K562 (cell line): ENCODE results near the gene KLKB1. TPM values are rescaled to one million over a fixed set of nuclear protein-coding genes. Genes with fewer than 3 reads are reported as not detected.
A peak's percentile ranks its signal among the peaks of the same experiment; 100 is the strongest.

Experiments used
- ATF6 ChIP-seq: sonication (generic); formaldehyde crosslinking; IDR thresholded peaks from 2 replicates; pipeline ENCODE4 v1.4.0; 2020; ENCODE audit warnings: mild to moderate bottlenecking, missing genetic modification reagents
- CHD1 ChIP-seq: fragments of 200-600 bp; sonication (generic); IDR thresholded peaks from one replicate; pipeline ENCODE4 v1.6.1; 2012; ENCODE audit warnings: mild to moderate bottlenecking, moderate library complexity, low read length, inconsistent platforms
- CREM ChIP-seq: IDR thresholded peaks from 2 replicates; pipeline ENCODE4 v1.6.1; 2014; ENCODE audit warnings: antibody characterized with exemption, low read depth
- DDX20 ChIP-seq: fragments of 450-650 bp; IDR thresholded peaks from 2 replicates; pipeline ENCODE4 v1.6.1; 2016; ENCODE audit warnings: missing genetic modification characterization, low read depth, mild to moderate bottlenecking, missing compliant biosample characterization, moderate library complexity
- FOXM1 ChIP-seq, 2 experiments: fragments of 450-650 bp in 1 of 2; sonication (generic) in 1 of 2; formaldehyde crosslinking in 1 of 2; IDR thresholded peaks; 2 replicates each; pipeline versions ENCODE4 v1.6.1 to v1.9.0; 2017 to 2022; ENCODE audit warnings: low read depth in 2 of 2, mild to moderate bottlenecking in 2 of 2, missing genetic modification reagents in 1 of 2, moderate library complexity in 1 of 2
- NFRKB ChIP-seq: fragments of 450-650 bp; IDR thresholded peaks from 2 replicates; pipeline ENCODE4 v1.6.1; 2016; ENCODE audit warnings: low read depth
- SMARCE1 ChIP-seq: fragments of 450-650 bp; IDR thresholded peaks from 2 replicates; pipeline ENCODE4 v1.7.1; 2016; ENCODE audit warnings: mild to moderate bottlenecking
- SREBF2 ChIP-seq: sonication (generic); formaldehyde crosslinking; IDR thresholded peaks from 2 replicates; pipeline ENCODE4 v1.4.0; 2020; ENCODE audit warnings: mild to moderate bottlenecking, missing genetic modification reagents
- ZFPM2 ChIP-seq: fragments of 250-450 bp; sonication (Bioruptor Pico); IDR thresholded peaks from 2 replicates; pipeline ENCODE4 v1.5.1; 2022; ENCODE audit warnings: mild to moderate bottlenecking
- ZNF23 ChIP-seq: fragments of 250-450 bp; sonication (Bioruptor Pico); IDR thresholded peaks from 2 replicates; pipeline ENCODE4 v1.4.0; 2020; ENCODE audit warnings: mild to moderate bottlenecking
- ZNF584 ChIP-seq: fragments of 200-800 bp; sonication (Bioruptor generic); IDR thresholded peaks from 2 replicates; pipeline ENCODE4 v1.6.1; 2016; ENCODE audit warnings: low read depth, mild to moderate bottlenecking, missing genetic modification characterization, missing compliant biosample characterization
- polyA plus RNA-seq, 8 experiments: library from polyadenylated mRNA; depleted of rRNA in 4 of 8; stranded (reverse) in 5 of 8; unstranded in 3 of 8; fragments of >200 nt; fragmentation: Nextera tagmentation in 2 of 8; fragmentation: Illumina TruSeq in 1 of 8; extraction: Ambion mirVana in 2 of 8; extraction: Trizol in 1 of 8; gene quantifications; 2 replicates each; pipeline versions ENCODE4 v1.2.1 to v1.2.3, GENCODE V29; 2011 to 2014; ENCODE audit warnings: inconsistent platforms in 1 of 8, missing spikeins in 1 of 8
- total RNA-seq, 7 experiments: library from RNA; depleted of rRNA in 6 of 7; stranded (reverse); fragments of >200 nt in 6 of 7; fragmentation: Illumina TruSeq in 2 of 7; extraction: Trizol in 2 of 7; gene quantifications; 2 replicates each; pipeline versions ENCODE4 v1.2.1 to v1.2.3, GENCODE V29; 2011 to 2021; ENCODE audit warnings: low replicate concordance in 1 of 7
- TF ChIP-seq, protein P1 (sequence below), 2 experiments: fragments of 450-650 bp; IDR thresholded peaks; 2 replicates each; pipeline ENCODE4 v1.6.1; 2018; ENCODE audit warnings: mild to moderate bottlenecking in 2 of 2, low read depth in 1 of 2; ENCODE audit not compliant: partially characterized antibody in 2 of 2
- TF ChIP-seq, protein P2 (sequence below), 2 experiments: IDR thresholded peaks in 1 of 2; conservative IDR thresholded peaks in 1 of 2; 2 replicates each; pipeline ENCODE4 v1.6.1; 2016; ENCODE audit warnings: low read depth in 2 of 2, mild to moderate bottlenecking in 1 of 2, missing compliant biosample characterization in 1 of 2, missing genetic modification characterization in 1 of 2, moderate library complexity in 1 of 2

Gene KLKB1
- total and polyA plus RNA-seq, 9 of the 15 experiments (the other 6 are each of a cell fraction or from before 2014, with no cell fraction given): 0.27 TPM; not detected in 8

DNA sequence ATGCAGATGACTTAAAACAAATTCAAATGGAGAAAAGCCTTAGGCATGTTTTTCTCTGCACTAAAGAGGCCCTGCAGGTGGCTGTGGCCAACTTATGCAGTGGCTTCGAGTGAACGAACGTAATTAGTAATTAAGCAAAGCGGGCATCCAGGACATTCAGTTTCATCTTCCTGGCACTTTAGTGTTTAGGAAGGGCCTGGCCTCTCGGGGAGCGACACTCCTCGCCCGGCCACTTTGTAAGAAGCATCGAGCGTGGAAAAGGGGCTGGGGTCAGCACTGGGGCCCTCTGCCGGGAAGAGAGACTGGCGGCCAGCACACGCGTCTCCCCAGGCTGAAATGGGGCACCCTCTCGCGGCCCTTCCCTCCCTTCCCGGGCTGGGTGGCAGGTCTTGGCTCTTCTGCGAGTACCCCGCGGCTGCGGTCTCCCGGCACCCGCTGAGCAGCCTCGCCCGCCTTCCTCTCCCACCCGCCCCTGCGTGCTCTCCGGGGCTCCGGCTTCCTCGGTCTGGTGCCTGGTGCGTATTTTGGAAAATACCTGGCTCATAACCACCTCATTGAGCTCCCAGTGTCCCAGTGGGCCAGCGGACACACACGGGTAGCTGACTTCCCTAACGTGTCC is 36.6 kb upstream of the KLKB1 start (continued):
- TF ChIP-seq, protein P1, sequence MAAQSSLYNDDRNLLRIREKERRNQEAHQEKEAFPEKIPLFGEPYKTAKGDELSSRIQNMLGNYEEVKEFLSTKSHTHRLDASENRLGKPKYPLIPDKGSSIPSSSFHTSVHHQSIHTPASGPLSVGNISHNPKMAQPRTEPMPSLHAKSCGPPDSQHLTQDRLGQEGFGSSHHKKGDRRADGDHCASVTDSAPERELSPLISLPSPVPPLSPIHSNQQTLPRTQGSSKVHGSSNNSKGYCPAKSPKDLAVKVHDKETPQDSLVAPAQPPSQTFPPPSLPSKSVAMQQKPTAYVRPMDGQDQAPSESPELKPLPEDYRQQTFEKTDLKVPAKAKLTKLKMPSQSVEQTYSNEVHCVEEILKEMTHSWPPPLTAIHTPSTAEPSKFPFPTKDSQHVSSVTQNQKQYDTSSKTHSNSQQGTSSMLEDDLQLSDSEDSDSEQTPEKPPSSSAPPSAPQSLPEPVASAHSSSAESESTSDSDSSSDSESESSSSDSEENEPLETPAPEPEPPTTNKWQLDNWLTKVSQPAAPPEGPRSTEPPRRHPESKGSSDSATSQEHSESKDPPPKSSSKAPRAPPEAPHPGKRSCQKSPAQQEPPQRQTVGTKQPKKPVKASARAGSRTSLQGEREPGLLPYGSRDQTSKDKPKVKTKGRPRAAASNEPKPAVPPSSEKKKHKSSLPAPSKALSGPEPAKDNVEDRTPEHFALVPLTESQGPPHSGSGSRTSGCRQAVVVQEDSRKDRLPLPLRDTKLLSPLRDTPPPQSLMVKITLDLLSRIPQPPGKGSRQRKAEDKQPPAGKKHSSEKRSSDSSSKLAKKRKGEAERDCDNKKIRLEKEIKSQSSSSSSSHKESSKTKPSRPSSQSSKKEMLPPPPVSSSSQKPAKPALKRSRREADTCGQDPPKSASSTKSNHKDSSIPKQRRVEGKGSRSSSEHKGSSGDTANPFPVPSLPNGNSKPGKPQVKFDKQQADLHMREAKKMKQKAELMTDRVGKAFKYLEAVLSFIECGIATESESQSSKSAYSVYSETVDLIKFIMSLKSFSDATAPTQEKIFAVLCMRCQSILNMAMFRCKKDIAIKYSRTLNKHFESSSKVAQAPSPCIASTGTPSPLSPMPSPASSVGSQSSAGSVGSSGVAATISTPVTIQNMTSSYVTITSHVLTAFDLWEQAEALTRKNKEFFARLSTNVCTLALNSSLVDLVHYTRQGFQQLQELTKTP (IDR thresholded peaks at IDR 0.05; ENCODE audit: low read depth in 1 of 2, partially characterized antibody in 2 of 2): peak in 1 of 2 experiments; percentile 8
- TF ChIP-seq ATF6 (CRISPR knock-in tag): peak; percentile 66; the same call in 1 of the 2 replicates
- no peak; the same call in 1 of the 2 replicates for TF ChIP-seq ZNF584 (CRISPR knock-in tag)
- no peak for TF ChIP-seq DDX20 (tag)
- TF ChIP-seq SREBF2 (CRISPR knock-in tag): 0 out of 2 replicates have a peak, but pooled peaks have one; percentile 63
- no peak for TF ChIP-seq ZNF23
- no peak for TF ChIP-seq ZFPM2 (CRISPR knock-in tag)
- TF ChIP-seq FOXM1 (IDR thresholded peaks at IDR 0.05; ENCODE audit: low read depth): no peak
- TF ChIP-seq FOXM1 (CRISPR knock-in tag; IDR thresholded peaks at IDR 0.05; ENCODE audit: low read depth): peak; percentile 81; the same call in 1 of the 2 replicates
- TF ChIP-seq CHD1: peak; percentile 29
- peak; percentile 47; the same call in 1 of the 2 replicates for TF ChIP-seq NFRKB
- TF ChIP-seq, protein P2, sequence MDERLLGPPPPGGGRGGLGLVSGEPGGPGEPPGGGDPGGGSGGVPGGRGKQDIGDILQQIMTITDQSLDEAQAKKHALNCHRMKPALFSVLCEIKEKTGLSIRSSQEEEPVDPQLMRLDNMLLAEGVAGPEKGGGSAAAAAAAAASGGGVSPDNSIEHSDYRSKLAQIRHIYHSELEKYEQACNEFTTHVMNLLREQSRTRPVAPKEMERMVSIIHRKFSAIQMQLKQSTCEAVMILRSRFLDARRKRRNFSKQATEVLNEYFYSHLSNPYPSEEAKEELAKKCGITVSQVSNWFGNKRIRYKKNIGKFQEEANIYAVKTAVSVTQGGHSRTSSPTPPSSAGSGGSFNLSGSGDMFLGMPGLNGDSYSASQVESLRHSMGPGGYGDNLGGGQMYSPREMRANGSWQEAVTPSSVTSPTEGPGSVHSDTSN (CRISPR knock-in tag; IDR thresholded peaks at IDR 0.05; ENCODE audit: low read depth): no peak
- TF ChIP-seq, protein P2 (tag; conservative IDR thresholded peaks at IDR 0.05; ENCODE audit: low read depth): no peak
- TF ChIP-seq CREM: no peak
- TF ChIP-seq SMARCE1: 0 out of 2 replicates have a peak, but pooled peaks have one; percentile 16
